Measurements from ENCODE around the gene MYL11. TPM values are rescaled to one million over a fixed set of nuclear protein-coding genes. Genes with fewer than 3 reads are reported as not detected.

The MYL11 gene
- total and polyA plus RNA-seq, 12 donors, result 0.41 to 3.7 TPM; not detected in 10

- peak; percentile 99 to 100 for DNase-seq
- intact Hi-C loops (cut with DNase I), result no loop called here
- H3K4me1 ChIP-seq, result peaks cover 10 to 29% (median 15%) of the 10 kb centered on the region in 9 donors
- no peaks in the 10 kb centered on the region for H3K27me3 ChIP-seq
- WGBS, 2 donors, result 1 to 2% methylated on average over 53 to 67 of the region's 67 CpGs
- H3K9me3 ChIP-seq, result no peaks in the 10 kb centered on the region
- ATAC-seq, result peak; percentile 96 to 98 (median 98)
- H3K4me3 ChIP-seq, result peak overlapping the region; percentile 32 to 94 (median 68)
- TF ChIP-seq CTCF (IDR thresholded peaks at IDR 0.05), result peak in 4 of 9 donors; percentile 12 to 42 (median 22)
- H3K27ac ChIP-seq, result peak overlapping the region; percentile 98 to 100 (median 99)
- H3K36me3 ChIP-seq, result no peaks in the 10 kb centered on the region
These were observed 3.9 kb downstream of the MYL11 start for GRCh38 chr16:30378236-30379157.

DNA sequence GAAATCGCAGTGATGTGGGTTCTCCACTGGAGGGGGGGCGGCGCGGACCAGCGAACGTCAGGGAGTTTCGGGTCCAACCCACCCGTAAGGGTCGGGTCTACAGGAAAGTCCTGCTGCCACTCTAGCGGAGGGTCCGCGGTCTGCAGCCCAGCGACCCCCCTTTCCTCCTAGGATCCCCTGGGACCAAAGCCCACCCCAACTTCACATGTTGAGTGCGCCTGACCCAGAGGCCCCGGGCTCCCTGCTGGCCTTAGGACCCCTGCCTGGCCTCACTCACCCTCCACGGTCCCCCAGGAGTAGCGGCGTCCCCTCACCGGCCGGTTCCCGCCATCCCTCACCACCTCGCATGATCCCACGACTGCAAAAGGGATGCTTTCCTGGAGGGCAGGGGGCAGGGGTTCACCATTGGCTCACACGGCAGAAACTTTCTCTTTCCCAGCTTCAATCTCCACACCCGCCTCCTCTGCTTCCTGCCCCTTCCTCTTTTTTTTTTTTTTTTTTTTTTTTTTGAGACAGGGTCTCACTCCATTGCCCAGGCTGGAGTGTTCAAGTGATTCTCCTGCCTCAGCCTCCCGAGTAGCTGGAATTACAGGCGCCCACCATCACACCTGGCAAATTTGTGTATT is 4.7 kb downstream of the MYL11 start:
- Histone ChIP-seq H3K9me3 (no peaks in the 10 kb centered on the region), H3K27ac (peak overlapping the region in 9 of 10 donors; percentile 83 to 100 (median 99)), H3K4me3 (peak overlapping the region; percentile 32 to 94 (median 68)), H3K36me3 (no peaks in the 10 kb centered on the region), H3K27me3 (no peaks in the 10 kb centered on the region), H3K4me1 (peaks cover 10 to 29% (median 15%) of the 10 kb centered on the region in 9 donors)
- 21 to 32% methylated on average over 27 of the region's 27 CpGs for WGBS, 2 donors
- no peak for ATAC-seq
- intact Hi-C loops (cut with DNase I), result no loop called here
- TF ChIP-seq CTCF (IDR thresholded peaks at IDR 0.05), result no peak
- DNase-seq, result no peak

DNA sequence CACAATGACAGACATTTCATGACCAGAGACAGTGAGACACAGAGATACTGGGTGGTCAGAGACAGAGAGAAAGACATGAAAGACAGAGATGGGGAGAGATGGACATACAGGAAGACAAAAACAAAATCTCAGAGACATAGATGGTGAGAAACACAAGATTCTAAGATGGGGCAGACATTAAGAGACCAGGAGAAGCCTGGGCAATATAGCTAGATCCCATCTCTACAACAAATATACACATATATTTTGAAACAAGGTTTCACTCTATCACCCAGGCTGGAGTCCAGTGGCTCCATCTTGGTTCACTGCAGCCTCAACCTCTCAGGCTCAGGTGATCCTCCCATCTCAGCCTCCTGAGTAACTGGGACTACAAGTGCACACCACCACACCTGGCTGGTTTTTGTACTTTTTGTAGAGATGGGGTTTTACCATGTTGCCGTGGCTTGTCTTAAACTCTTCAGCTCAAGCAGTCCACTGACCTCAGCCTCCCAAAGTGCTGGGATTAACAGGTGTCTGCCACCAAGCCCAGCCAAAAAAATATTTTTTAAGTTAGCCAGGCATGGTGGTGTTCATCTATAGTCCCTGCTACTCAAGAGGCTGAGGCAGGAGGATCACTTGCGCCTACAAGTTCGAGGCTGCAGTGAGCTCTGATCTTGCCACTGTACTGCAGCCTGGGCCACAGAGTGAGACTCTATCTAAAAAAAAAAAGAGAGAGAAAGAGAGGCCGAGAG is 5.6 kb downstream of the MYL11 start:
- Histone ChIP-seq H3K27ac (peak overlapping the region in 1 of 10 donors; percentile 81), H3K4me3 (no peak overlapping the region), H3K27me3 (no peaks in the 10 kb centered on the region), H3K36me3 (no peaks in the 10 kb centered on the region), H3K4me1 (peaks cover 10 to 29% (median 15%) of the 10 kb centered on the region in 9 donors), H3K9me3 (no peaks in the 10 kb centered on the region)
- ATAC-seq (no peak), DNase-seq (no peak)
- TF ChIP-seq CTCF (IDR thresholded peaks at IDR 0.05), result no peak
- 82 to 96% methylated on average over 4 of the region's 4 CpGs for WGBS, 2 donors
- intact Hi-C loops (cut with DNase I), result no loop called here

- intact Hi-C loops (cut with DNase I), result no loop called here
- Histone ChIP-seq H3K27ac (peak overlapping the region in 2 of 10 donors; percentile 14 to 81), H3K4me1 (peaks cover 10 to 29% (median 15%) of the 10 kb centered on the region in 9 donors)
These were observed 6.2 kb downstream of the MYL11 start for GRCh38 chr16:30380803-30381208.

More at GRCh38 chr16:30380803-30381208, 6.2 kb downstream of the MYL11 start:
- no peaks in the 10 kb centered on the region for H3K9me3 ChIP-seq
- 73 to 77% methylated on average over 6 of the region's 6 CpGs for WGBS, 2 donors
- no peak for ATAC-seq
- no peaks in the 10 kb centered on the region for H3K27me3 ChIP-seq
- H3K4me3 ChIP-seq, result no peak overlapping the region
- no peaks in the 10 kb centered on the region for H3K36me3 ChIP-seq
- no peak for TF ChIP-seq CTCF (IDR thresholded peaks at IDR 0.05)
- no peak for DNase-seq
